Muscle of leg (tissue), 11 donors: ENCODE measurements around the gene SH2D3A. TPM values are rescaled to one million over a fixed set of nuclear protein-coding genes. Genes with fewer than 3 reads are reported as not detected.
"Not testable (repeated sequence)": the region's sequence is repeated elsewhere in the genome, so short reads cannot be mapped to it uniquely, and the experiment has no call there.

Experiments
- DNase-seq: peaks from one replicate; pipeline ENCODE4 v3.0.0; 2013
- H3K27ac ChIP-seq: one replicate; pipeline ENCODE4 v1.5.1; 2013; ENCODE audit warnings: mild to moderate bottlenecking, low read length, control low read depth
- H3K27me3 ChIP-seq: one replicate; pipeline ENCODE4 v1.6.1; 2013; ENCODE audit warnings: low read length; ENCODE audit not compliant: control insufficient read depth, insufficient read depth
- H3K36me3 ChIP-seq: one replicate; pipeline ENCODE4 v1.6.1; 2013; ENCODE audit warnings: low read length; ENCODE audit not compliant: control insufficient read depth, insufficient read depth
- H3K4me1 ChIP-seq: one replicate; pipeline ENCODE4 v1.6.1; 2013; ENCODE audit warnings: low read length; ENCODE audit not compliant: control insufficient read depth, insufficient read depth
- H3K4me3 ChIP-seq: one replicate; pipeline ENCODE4 v1.5.1; 2013; ENCODE audit warnings: low read length, control low read depth
- H3K9me3 ChIP-seq: replicated peaks from 2 replicates; pipeline ENCODE4 v1.6.1; 2013; ENCODE audit warnings: low read depth, low read length; ENCODE audit not compliant: control insufficient read depth
- WGBS: methylation state at CpG from one replicate; pipeline ENCODE4 v1.1.5; 2013; ENCODE audit warnings: missing lambda C conversion rate; ENCODE audit not compliant: insufficient coverage; 5-methylcytosine and 5-hydroxymethylcytosine counted together
- polyA plus RNA-seq, 8 donors: library from polyadenylated mRNA; unstranded; fragments of 120-200 nt; gene quantifications; one replicate each; pipeline versions ENCODE4 v1.2.1 to v1.2.3, GENCODE V29; 2013; ENCODE audit warnings: inconsistent platforms in 1 of 8, low replicate concordance in 1 of 8; ENCODE audit not compliant: insufficient read length in 8 of 8, insufficient read depth in 1 of 8
- total RNA-seq: library from RNA; stranded (reverse); fragments of 120-200 nt; gene quantifications from one replicate; pipeline ENCODE4 v1.2.4, GENCODE V29; 2013

SH2D3A gene
- total and polyA plus RNA-seq, 9 donors, result 0.13 to 2.9 (median 0.96) TPM

- Histone ChIP-seq H3K9me3 (peaks cover 6% of the 10 kb centered on the region), H3K27me3 (no peaks in the 10 kb centered on the region), H3K4me1 (no peaks in the 10 kb centered on the region), H3K27ac (no peak overlapping the region), H3K36me3 (no peaks in the 10 kb centered on the region), H3K4me3 (no peak overlapping the region)
- WGBS, result 42% methylated on average over 4 of the region's 5 CpGs
- no peak for DNase-seq
These were observed 23.2 kb upstream of the SH2D3A start for GRCh38 chr19:6790194-6791128.

- no peak for DNase-seq
- H3K36me3 ChIP-seq, result no peaks in the 10 kb centered on the region
- H3K9me3 ChIP-seq, result peaks cover 3% of the 10 kb centered on the region
- no peak overlapping the region for H3K27ac ChIP-seq
- no peaks in the 10 kb centered on the region for H3K27me3 ChIP-seq
- H3K4me1 ChIP-seq, result no peaks in the 10 kb centered on the region
- no peak overlapping the region for H3K4me3 ChIP-seq
- WGBS, result 75% methylated on average over 2 of the region's 4 CpGs
These were observed 21.7 kb upstream of the SH2D3A start for GRCh38 chr19:6788896-6789295.

- no peaks in the 10 kb centered on the region for H3K36me3 ChIP-seq
- H3K27me3 ChIP-seq, result no peaks in the 10 kb centered on the region
- H3K27ac ChIP-seq, result no peak overlapping the region
- no peak for DNase-seq
- peaks cover 3% of the 10 kb centered on the region for H3K9me3 ChIP-seq
- no peaks in the 10 kb centered on the region for H3K4me1 ChIP-seq
- WGBS, result 80% methylated on average over 1 of the region's 4 CpGs
- H3K4me3 ChIP-seq, result no peak overlapping the region
These were observed 20.2 kb upstream of the SH2D3A start for GRCh38 chr19:6787393-6787792.

- Histone ChIP-seq H3K27ac (no peak overlapping the region), H3K4me1 (no peaks in the 10 kb centered on the region), H3K27me3 (no peaks in the 10 kb centered on the region), H3K4me3 (no peak overlapping the region), H3K36me3 (no peaks in the 10 kb centered on the region), H3K9me3 (no peaks in the 10 kb centered on the region)
- 100% methylated on average over 1 of the region's 4 CpGs for WGBS
- DNase-seq, result no peak
These were observed 12.0 kb upstream of the SH2D3A start for GRCh38 chr19:6779206-6779605.

- no peaks in the 10 kb centered on the region for H3K4me1 ChIP-seq
- DNase-seq, result no peak
- no peak overlapping the region for H3K27ac ChIP-seq
- H3K36me3 ChIP-seq, result no peaks in the 10 kb centered on the region
- H3K9me3 ChIP-seq, result no peaks in the 10 kb centered on the region
- H3K4me3 ChIP-seq, result no peak overlapping the region
- H3K27me3 ChIP-seq, result no peaks in the 10 kb centered on the region
- 60% methylated on average over 1 of the region's 4 CpGs for WGBS
These were observed 11.2 kb upstream of the SH2D3A start for GRCh38 chr19:6778386-6778785.

GRCh38 chr19:6777434-6777833 is 10.2 kb upstream of the SH2D3A start:
- H3K4me1 ChIP-seq, result no peaks in the 10 kb centered on the region
- DNase-seq, result no peak

GRCh38 chr19:6776999-6777398 is 9.8 kb upstream of the SH2D3A start:
- Histone ChIP-seq H3K4me3 (no peak overlapping the region), H3K9me3 (no peaks in the 10 kb centered on the region), H3K4me1 (no peaks in the 10 kb centered on the region), H3K27ac (no peak overlapping the region), H3K36me3 (no peaks in the 10 kb centered on the region), H3K27me3 (no peaks in the 10 kb centered on the region)
- DNase-seq, result no peak
- 93% methylated on average over 4 of the region's 4 CpGs for WGBS

More at GRCh38 chr19:6777434-6777833, 10.2 kb upstream of the SH2D3A start:
- H3K36me3 ChIP-seq, result no peaks in the 10 kb centered on the region
- 86% methylated on average over 1 of the region's 2 CpGs for WGBS
- no peak overlapping the region for H3K4me3 ChIP-seq
- H3K27me3 ChIP-seq, result no peaks in the 10 kb centered on the region
- H3K27ac ChIP-seq, result no peak overlapping the region
- H3K9me3 ChIP-seq, result no peaks in the 10 kb centered on the region

GRCh38 chr19:6776045-6776444 is 8.8 kb upstream of the SH2D3A start:
- H3K4me1 ChIP-seq, H3K27ac ChIP-seq, DNase-seq: not testable (repeated sequence)

GRCh38 chr19:6774821-6775707 is 7.8 kb upstream of the SH2D3A start:
- no peaks in the 10 kb centered on the region for H3K27me3 ChIP-seq

More at GRCh38 chr19:6776045-6776444, 8.8 kb upstream of the SH2D3A start:
- not testable (repeated sequence) for H3K36me3 ChIP-seq, H3K27me3 ChIP-seq, H3K4me3 ChIP-seq, H3K9me3 ChIP-seq

GRCh38 chr19:6773323-6773931 is 6.2 kb upstream of the SH2D3A start:
- DNase-seq, result peak; percentile 56
- H3K9me3 ChIP-seq, result no peaks in the 10 kb centered on the region
- H3K4me3 ChIP-seq, result peak overlapping the region; percentile 39
- no peaks in the 10 kb centered on the region for H3K27me3 ChIP-seq
- WGBS, result 54% methylated on average over 5 of the region's 8 CpGs
- no peaks in the 10 kb centered on the region for H3K4me1 ChIP-seq
- H3K27ac ChIP-seq, result no peak overlapping the region
- H3K36me3 ChIP-seq, result no peaks in the 10 kb centered on the region

More at GRCh38 chr19:6774821-6775707, 7.8 kb upstream of the SH2D3A start:
- H3K4me3 ChIP-seq, result no peak overlapping the region
- 75% methylated on average over 6 of the region's 11 CpGs for WGBS
- H3K4me1 ChIP-seq, result no peaks in the 10 kb centered on the region
- no peaks in the 10 kb centered on the region for H3K36me3 ChIP-seq
- DNase-seq, result peak; percentile 58
- H3K27ac ChIP-seq, result no peak overlapping the region
- H3K9me3 ChIP-seq, result no peaks in the 10 kb centered on the region
